Fibroblast of villous mesenchyme (primary cell): ENCODE measurements around the gene BRF1. TPM values are rescaled to one million over a fixed set of nuclear protein-coding genes. Genes with fewer than 3 reads are reported as not detected.
A peak's percentile ranks its signal among the peaks of the same experiment; 100 is the strongest.

ENCODE experiments used
- DNase-seq: peaks from one replicate; pipeline ENCODE4 v3.0.0-alpha.2; 2010; ENCODE audit warnings: low read depth
- H3K4me3 ChIP-seq: 2 replicates; pipeline ENCODE4 v1.5.1; 2011; ENCODE audit warnings: low read depth, mild to moderate bottlenecking, low read length
- total RNA-seq: library from RNA; depleted of rRNA; stranded (reverse); fragments of >200 nt; gene quantifications from 2 replicates; pipeline ENCODE4 v1.2.3, GENCODE V29; 2012
- TF ChIP-seq, protein P1 (sequence below): IDR thresholded peaks from 2 replicates; pipeline ENCODE4 v1.5.1; 2012; ENCODE audit warnings: low read depth, mild to moderate bottlenecking, low read length; ENCODE audit not compliant: insufficient read depth

Gene BRF1
- total RNA-seq, 1 donor: 32.8 TPM

DNA sequence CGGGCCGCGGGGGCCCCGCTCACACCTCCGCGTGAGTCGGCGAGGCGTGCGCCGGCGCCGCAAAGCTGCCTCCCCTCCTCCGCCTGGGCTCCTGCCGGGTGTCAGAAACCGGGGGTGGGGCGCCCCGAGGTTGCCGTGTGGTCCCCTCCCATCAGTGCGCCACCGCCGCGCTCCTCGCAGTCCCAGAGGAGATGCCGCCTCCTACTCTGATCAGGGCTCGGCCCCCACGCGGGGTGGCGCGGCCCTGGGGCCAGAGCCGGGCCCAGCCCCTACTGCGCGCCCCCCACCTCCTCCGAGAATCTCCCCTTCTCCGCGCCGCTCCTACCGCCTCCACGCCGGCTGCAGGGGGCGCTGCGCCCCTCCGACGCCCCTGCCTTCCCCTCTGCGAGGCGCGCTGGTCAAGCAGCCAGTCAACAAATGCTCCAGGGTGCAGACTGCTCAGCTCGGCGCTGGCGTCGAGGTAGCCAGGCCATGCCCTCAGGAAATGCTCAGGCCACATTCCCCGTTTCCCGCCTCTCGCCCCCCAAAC, 131.8 kb downstream of the BRF1 start:
- TF ChIP-seq, protein P1, sequence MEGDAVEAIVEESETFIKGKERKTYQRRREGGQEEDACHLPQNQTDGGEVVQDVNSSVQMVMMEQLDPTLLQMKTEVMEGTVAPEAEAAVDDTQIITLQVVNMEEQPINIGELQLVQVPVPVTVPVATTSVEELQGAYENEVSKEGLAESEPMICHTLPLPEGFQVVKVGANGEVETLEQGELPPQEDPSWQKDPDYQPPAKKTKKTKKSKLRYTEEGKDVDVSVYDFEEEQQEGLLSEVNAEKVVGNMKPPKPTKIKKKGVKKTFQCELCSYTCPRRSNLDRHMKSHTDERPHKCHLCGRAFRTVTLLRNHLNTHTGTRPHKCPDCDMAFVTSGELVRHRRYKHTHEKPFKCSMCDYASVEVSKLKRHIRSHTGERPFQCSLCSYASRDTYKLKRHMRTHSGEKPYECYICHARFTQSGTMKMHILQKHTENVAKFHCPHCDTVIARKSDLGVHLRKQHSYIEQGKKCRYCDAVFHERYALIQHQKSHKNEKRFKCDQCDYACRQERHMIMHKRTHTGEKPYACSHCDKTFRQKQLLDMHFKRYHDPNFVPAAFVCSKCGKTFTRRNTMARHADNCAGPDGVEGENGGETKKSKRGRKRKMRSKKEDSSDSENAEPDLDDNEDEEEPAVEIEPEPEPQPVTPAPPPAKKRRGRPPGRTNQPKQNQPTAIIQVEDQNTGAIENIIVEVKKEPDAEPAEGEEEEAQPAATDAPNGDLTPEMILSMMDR: peak; percentile 42
- DNase-seq: no peak
- no peak overlapping the region for H3K4me3 ChIP-seq

- DNase-seq: no peak
- H3K4me3 ChIP-seq: peak within 1 kb of the TSS; percentile 40
- TF ChIP-seq, protein P1: no peak
Measured at GRCh38 chr14:105168496-105168978, 132.3 kb downstream of the BRF1 start, which contains the start of gene JAG2. Gene JAG2, minus strand, starts transcription at chr14:105168776. Its CDS starts 356 bp downstream, at chr14:105168420.

DNA sequence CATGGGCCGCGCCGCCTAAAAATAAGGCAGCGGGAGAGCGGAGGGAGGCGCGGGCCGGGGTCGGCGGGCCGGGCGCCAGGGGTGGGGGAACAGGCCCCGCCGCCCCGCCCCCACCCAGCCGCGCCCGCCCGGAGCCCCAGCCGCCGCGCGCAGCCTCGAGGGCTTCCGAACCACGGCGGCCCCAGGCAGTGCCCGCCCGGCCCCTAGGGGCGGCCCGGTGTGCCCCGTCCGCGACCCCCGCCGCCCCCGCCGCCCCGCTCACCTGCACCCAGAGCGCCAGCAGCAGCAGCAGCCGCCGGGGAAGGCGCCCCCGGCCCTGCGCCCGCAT, 132.7 kb downstream of the BRF1 start:
- DNase-seq: no peak
- TF ChIP-seq, protein P1: no peak
- H3K4me3 ChIP-seq: peak overlapping the region; percentile 40

GRCh38 chr14:105167303-105168092, 133.3 kb downstream of the BRF1 start:
- TF ChIP-seq, protein P1: no peak
- peak overlapping the region; percentile 40 for H3K4me3 ChIP-seq
- peak; percentile 3 for DNase-seq

- TF ChIP-seq, protein P1: no peak
- no peak overlapping the region for H3K4me3 ChIP-seq
- DNase-seq: no peak
Measured at GRCh38 chr14:105166571-105167302, 134.1 kb downstream of the BRF1 start.

- no peak overlapping the region for H3K4me3 ChIP-seq
- DNase-seq: no peak
- TF ChIP-seq, protein P1: no peak
Measured at GRCh38 chr14:105165761-105166485, 134.9 kb downstream of the BRF1 start.
